ENCODE results near the gene LMX1A.

LMX1A gene

GRCh38 chr1:165254376-165254775, 102.1 kb downstream of the LMX1A start:
- H3K4me3 ChIP-seq (ENCODE audit: control insufficient read depth in 1 of 7, extremely low read depth in 1 of 7, insufficient read depth in 4 of 7, low read depth in 2 of 7, low read length in 6 of 7) = no peak overlapping the region
- no peak overlapping the region for H3K27ac ChIP-seq (ENCODE audit: insufficient read depth in 1 of 2, low read depth in 1 of 2, low read length in 2 of 2, poor library complexity in 1 of 2, severe bottlenecking in 2 of 2)
- no peak for DNase-seq
- H3K9me3 ChIP-seq (ENCODE audit: control extremely low read depth in 1 of 5, control insufficient read depth in 4 of 5, insufficient read depth in 2 of 5, low read depth in 1 of 5, low read length in 4 of 5) = no peaks in the 10 kb centered on the region
- ChIA-PET POLR2A (no interaction called here), CTCF (no interaction called here)
- H3K36me3 ChIP-seq (ENCODE audit: control insufficient read depth in 4 of 4, insufficient read depth in 4 of 4, low read length in 3 of 4) = no peaks in the 10 kb centered on the region
- peaks cover 0 to 18% (median 5%) of the 10 kb centered on the region in 5 experiments for H3K27me3 ChIP-seq (replicated peaks in 2 of 5; ENCODE audit: control insufficient read depth in 4 of 5, insufficient read depth in 5 of 5, low read length in 4 of 5)
- 83% methylated on average over 3 of the region's 4 CpGs for WGBS (ENCODE audit: insufficient coverage)
- no peaks in the 10 kb centered on the region for H3K4me1 ChIP-seq (ENCODE audit: control extremely low read depth in 1 of 4, control insufficient read depth in 4 of 4, insufficient read depth in 4 of 4, low read length in 3 of 4)

- no peak overlapping the region for H3K4me3 ChIP-seq (ENCODE audit: control insufficient read depth in 1 of 7, extremely low read depth in 1 of 7, insufficient read depth in 4 of 7, low read depth in 2 of 7, low read length in 6 of 7)
- H3K36me3 ChIP-seq (ENCODE audit: control insufficient read depth in 4 of 4, insufficient read depth in 4 of 4, low read length in 3 of 4) = no peaks in the 10 kb centered on the region
- H3K4me1 ChIP-seq (ENCODE audit: control extremely low read depth in 1 of 4, control insufficient read depth in 4 of 4, insufficient read depth in 4 of 4, low read length in 3 of 4) = no peaks in the 10 kb centered on the region
- ChIA-PET POLR2A (no interaction called here), CTCF (interaction anchor here (1.5 kb wide), 1 partner anchor 8 kb away, joined by 4 read pairs; no protein-coding TSS in a partner anchor)
- H3K9me3 ChIP-seq (ENCODE audit: control extremely low read depth in 1 of 5, control insufficient read depth in 4 of 5, insufficient read depth in 2 of 5, low read depth in 1 of 5, low read length in 4 of 5) = no peaks in the 10 kb centered on the region
- peaks cover 0 to 17% (median 5%) of the 10 kb centered on the region in 5 experiments for H3K27me3 ChIP-seq (replicated peaks in 2 of 5; ENCODE audit: control insufficient read depth in 4 of 5, insufficient read depth in 5 of 5, low read length in 4 of 5)
- 60% methylated on average over 2 of the region's 2 CpGs for WGBS (ENCODE audit: insufficient coverage)
- H3K27ac ChIP-seq (ENCODE audit: insufficient read depth in 1 of 2, low read depth in 1 of 2, low read length in 2 of 2, poor library complexity in 1 of 2, severe bottlenecking in 2 of 2) = no peak overlapping the region
- DNase-seq = no peak
Measured at GRCh38 chr1:165253818-165254254, 102.7 kb downstream of the LMX1A start.

GRCh38 chr1:165248969-165249571, 107.4 kb downstream of the LMX1A start:
- 89% methylated on average over 4 of the region's 5 CpGs for WGBS (ENCODE audit: insufficient coverage)
- H3K27me3 ChIP-seq (replicated peaks in 2 of 5; ENCODE audit: control insufficient read depth in 4 of 5, insufficient read depth in 5 of 5, low read length in 4 of 5) = peaks cover 0 to 22% (median 0%) of the 10 kb centered on the region in 5 experiments
- CTCF ChIA-PET = interaction anchor here (0.8 kb wide), 1 partner anchor 8 kb away, joined by 3 read pairs; no protein-coding TSS in a partner anchor

GRCh38 chr1:165241952-165242351, 114.6 kb downstream of the LMX1A start:
- Histone ChIP-seq H3K9me3 (ENCODE audit: control extremely low read depth in 1 of 5, control insufficient read depth in 4 of 5, insufficient read depth in 2 of 5, low read depth in 1 of 5, low read length in 4 of 5) (no peaks in the 10 kb centered on the region), H3K27ac (ENCODE audit: insufficient read depth in 1 of 2, low read depth in 1 of 2, low read length in 2 of 2, poor library complexity in 1 of 2, severe bottlenecking in 2 of 2) (no peak overlapping the region), H3K4me3 (ENCODE audit: control insufficient read depth in 1 of 7, extremely low read depth in 1 of 7, insufficient read depth in 4 of 7, low read depth in 2 of 7, low read length in 6 of 7) (no peak overlapping the region), H3K4me1 (ENCODE audit: control extremely low read depth in 1 of 4, control insufficient read depth in 4 of 4, insufficient read depth in 4 of 4, low read length in 3 of 4) (no peaks in the 10 kb centered on the region), H3K27me3 (replicated peaks in 2 of 5; ENCODE audit: control insufficient read depth in 4 of 5, insufficient read depth in 5 of 5, low read length in 4 of 5) (peaks cover 3 to 47% (median 7%) of the 10 kb centered on the region in 5 experiments), H3K36me3 (ENCODE audit: control insufficient read depth in 4 of 4, insufficient read depth in 4 of 4, low read length in 3 of 4) (no peaks in the 10 kb centered on the region)
- WGBS (ENCODE audit: insufficient coverage) = 100% methylated on average over 4 of the region's 4 CpGs
- DNase-seq = no peak
- ChIA-PET POLR2A (no interaction called here), CTCF (no interaction called here)

More at GRCh38 chr1:165248969-165249571, 107.4 kb downstream of the LMX1A start:
- no peaks in the 10 kb centered on the region for H3K4me1 ChIP-seq (ENCODE audit: control extremely low read depth in 1 of 4, control insufficient read depth in 4 of 4, insufficient read depth in 4 of 4, low read length in 3 of 4)
- no peak overlapping the region for H3K4me3 ChIP-seq (ENCODE audit: control insufficient read depth in 1 of 7, extremely low read depth in 1 of 7, insufficient read depth in 4 of 7, low read depth in 2 of 7, low read length in 6 of 7)
- no peak overlapping the region for H3K27ac ChIP-seq (ENCODE audit: insufficient read depth in 1 of 2, low read depth in 1 of 2, low read length in 2 of 2, poor library complexity in 1 of 2, severe bottlenecking in 2 of 2)
- POLR2A ChIA-PET = no interaction called here
- DNase-seq = no peak
- H3K36me3 ChIP-seq (ENCODE audit: control insufficient read depth in 4 of 4, insufficient read depth in 4 of 4, low read length in 3 of 4) = no peaks in the 10 kb centered on the region
- H3K9me3 ChIP-seq (ENCODE audit: control extremely low read depth in 1 of 5, control insufficient read depth in 4 of 5, insufficient read depth in 2 of 5, low read depth in 1 of 5, low read length in 4 of 5) = no peaks in the 10 kb centered on the region

- H3K4me3 ChIP-seq (ENCODE audit: control insufficient read depth in 1 of 7, extremely low read depth in 1 of 7, insufficient read depth in 4 of 7, low read depth in 2 of 7, low read length in 6 of 7) = no peak overlapping the region
- no peak for DNase-seq
- H3K9me3 ChIP-seq (ENCODE audit: control extremely low read depth in 1 of 5, control insufficient read depth in 4 of 5, insufficient read depth in 2 of 5, low read depth in 1 of 5, low read length in 4 of 5) = no peaks in the 10 kb centered on the region
Measured at GRCh38 chr1:165241321-165241720, 115.2 kb downstream of the LMX1A start.

GRCh38 chr1:165240492-165240891, 116.0 kb downstream of the LMX1A start:
- WGBS (ENCODE audit: insufficient coverage) = 58% methylated on average over 2 of the region's 4 CpGs
- no peaks in the 10 kb centered on the region for H3K36me3 ChIP-seq (ENCODE audit: control insufficient read depth in 4 of 4, insufficient read depth in 4 of 4, low read length in 3 of 4)
- no peak overlapping the region for H3K27ac ChIP-seq (ENCODE audit: insufficient read depth in 1 of 2, low read depth in 1 of 2, low read length in 2 of 2, poor library complexity in 1 of 2, severe bottlenecking in 2 of 2)
- peaks cover 0 to 7% (median 2%) of the 10 kb centered on the region in 4 experiments for H3K4me1 ChIP-seq (ENCODE audit: control extremely low read depth in 1 of 4, control insufficient read depth in 4 of 4, insufficient read depth in 4 of 4, low read length in 3 of 4)
- ChIA-PET CTCF (no interaction called here), POLR2A (no interaction called here)
- H3K4me3 ChIP-seq (ENCODE audit: control insufficient read depth in 1 of 7, extremely low read depth in 1 of 7, insufficient read depth in 4 of 7, low read depth in 2 of 7, low read length in 6 of 7) = no peak overlapping the region
- no peak for DNase-seq
- H3K9me3 ChIP-seq (ENCODE audit: control extremely low read depth in 1 of 5, control insufficient read depth in 4 of 5, insufficient read depth in 2 of 5, low read depth in 1 of 5, low read length in 4 of 5) = no peaks in the 10 kb centered on the region
- peaks cover 6 to 59% (median 10%) of the 10 kb centered on the region in 5 experiments for H3K27me3 ChIP-seq (replicated peaks in 2 of 5; ENCODE audit: control insufficient read depth in 4 of 5, insufficient read depth in 5 of 5, low read length in 4 of 5)

More at GRCh38 chr1:165241321-165241720, 115.2 kb downstream of the LMX1A start:
- CTCF ChIA-PET = no interaction called here
- WGBS (ENCODE audit: insufficient coverage) = 83% methylated on average over 1 of the region's 2 CpGs
- POLR2A ChIA-PET = no interaction called here
- Histone ChIP-seq H3K27me3 (replicated peaks in 2 of 5; ENCODE audit: control insufficient read depth in 4 of 5, insufficient read depth in 5 of 5, low read length in 4 of 5) (peaks cover 4 to 51% (median 9%) of the 10 kb centered on the region in 5 experiments), H3K27ac (ENCODE audit: insufficient read depth in 1 of 2, low read depth in 1 of 2, low read length in 2 of 2, poor library complexity in 1 of 2, severe bottlenecking in 2 of 2) (no peak overlapping the region), H3K36me3 (ENCODE audit: control insufficient read depth in 4 of 4, insufficient read depth in 4 of 4, low read length in 3 of 4) (no peaks in the 10 kb centered on the region), H3K4me1 (ENCODE audit: control extremely low read depth in 1 of 4, control insufficient read depth in 4 of 4, insufficient read depth in 4 of 4, low read length in 3 of 4) (no peaks in the 10 kb centered on the region)

GRCh38 chr1:165239873-165240272, 116.6 kb downstream of the LMX1A start:
- Histone ChIP-seq H3K4me1 (ENCODE audit: control extremely low read depth in 1 of 4, control insufficient read depth in 4 of 4, insufficient read depth in 4 of 4, low read length in 3 of 4) (peaks cover 0 to 13% (median 5%) of the 10 kb centered on the region in 4 experiments), H3K36me3 (ENCODE audit: control insufficient read depth in 4 of 4, insufficient read depth in 4 of 4, low read length in 3 of 4) (no peaks in the 10 kb centered on the region), H3K27ac (ENCODE audit: insufficient read depth in 1 of 2, low read depth in 1 of 2, low read length in 2 of 2, poor library complexity in 1 of 2, severe bottlenecking in 2 of 2) (no peak overlapping the region), H3K27me3 (replicated peaks in 2 of 5; ENCODE audit: control insufficient read depth in 4 of 5, insufficient read depth in 5 of 5, low read length in 4 of 5) (peaks cover 8 to 65% (median 12%) of the 10 kb centered on the region in 5 experiments), H3K9me3 (ENCODE audit: control extremely low read depth in 1 of 5, control insufficient read depth in 4 of 5, insufficient read depth in 2 of 5, low read depth in 1 of 5, low read length in 4 of 5) (no peaks in the 10 kb centered on the region), H3K4me3 (ENCODE audit: control insufficient read depth in 1 of 7, extremely low read depth in 1 of 7, insufficient read depth in 4 of 7, low read depth in 2 of 7, low read length in 6 of 7) (no peak overlapping the region)
- 43% methylated on average over 1 of the region's 2 CpGs for WGBS (ENCODE audit: insufficient coverage)
- DNase-seq = no peak
- ChIA-PET POLR2A (no interaction called here), CTCF (no interaction called here)

All from common myeloid progenitor, CD34-positive (primary cell).